ENCODE measurements around the gene SMCHD1.

The SMCHD1 gene

DNA sequence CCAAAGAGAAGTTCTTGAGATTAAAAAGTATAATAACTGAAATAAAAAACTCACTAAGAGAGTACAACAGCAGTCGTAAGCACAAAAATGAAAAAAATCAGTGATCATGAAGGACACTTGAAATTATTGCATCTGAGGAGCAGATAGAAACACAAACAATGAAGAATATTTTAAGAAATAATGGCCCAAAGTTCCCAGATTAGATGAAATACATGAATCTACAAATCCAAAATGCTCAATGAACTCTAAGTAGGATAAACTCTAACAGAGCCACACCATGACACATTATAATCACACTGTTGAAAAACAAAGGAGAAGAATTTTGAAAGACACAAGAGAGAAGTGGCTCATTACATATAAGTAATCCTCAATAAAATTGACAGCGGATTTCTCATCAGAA is 159.4 kb downstream of the SMCHD1 start:
- TF ChIP-seq, protein P1, sequence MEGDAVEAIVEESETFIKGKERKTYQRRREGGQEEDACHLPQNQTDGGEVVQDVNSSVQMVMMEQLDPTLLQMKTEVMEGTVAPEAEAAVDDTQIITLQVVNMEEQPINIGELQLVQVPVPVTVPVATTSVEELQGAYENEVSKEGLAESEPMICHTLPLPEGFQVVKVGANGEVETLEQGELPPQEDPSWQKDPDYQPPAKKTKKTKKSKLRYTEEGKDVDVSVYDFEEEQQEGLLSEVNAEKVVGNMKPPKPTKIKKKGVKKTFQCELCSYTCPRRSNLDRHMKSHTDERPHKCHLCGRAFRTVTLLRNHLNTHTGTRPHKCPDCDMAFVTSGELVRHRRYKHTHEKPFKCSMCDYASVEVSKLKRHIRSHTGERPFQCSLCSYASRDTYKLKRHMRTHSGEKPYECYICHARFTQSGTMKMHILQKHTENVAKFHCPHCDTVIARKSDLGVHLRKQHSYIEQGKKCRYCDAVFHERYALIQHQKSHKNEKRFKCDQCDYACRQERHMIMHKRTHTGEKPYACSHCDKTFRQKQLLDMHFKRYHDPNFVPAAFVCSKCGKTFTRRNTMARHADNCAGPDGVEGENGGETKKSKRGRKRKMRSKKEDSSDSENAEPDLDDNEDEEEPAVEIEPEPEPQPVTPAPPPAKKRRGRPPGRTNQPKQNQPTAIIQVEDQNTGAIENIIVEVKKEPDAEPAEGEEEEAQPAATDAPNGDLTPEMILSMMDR (conservative IDR thresholded peaks at IDR 0.05; ENCODE audit: low read depth) = no peak
- no peak overlapping the region for H3K27ac ChIP-seq
- POLR2A ChIA-PET (ENCODE audit: low non-redundant PET) = no interaction called here
- CTCF ChIA-PET = no interaction called here
- DNase-seq (ENCODE audit: low spot score) = no peak

DNA sequence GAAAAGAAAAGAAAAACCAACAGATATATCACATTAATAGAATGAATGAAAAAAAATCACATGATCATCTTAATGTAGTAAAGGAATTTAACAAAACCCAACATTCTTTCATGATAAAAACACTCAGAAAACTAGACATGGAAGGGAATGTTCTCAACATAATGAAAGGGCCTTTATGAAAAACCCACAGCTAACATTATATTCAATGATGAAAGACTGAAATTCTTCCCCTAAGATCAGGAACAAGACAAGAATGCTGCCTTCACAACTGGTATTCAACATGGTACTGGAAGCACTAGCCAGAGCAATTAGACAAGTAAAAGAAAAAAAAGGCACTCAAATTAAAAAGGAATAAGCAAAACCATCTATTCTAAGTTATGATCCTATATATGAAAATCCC is 162.8 kb downstream of the SMCHD1 start:
- TF ChIP-seq, protein P1 (conservative IDR thresholded peaks at IDR 0.05; ENCODE audit: low read depth) = no peak
- no peak overlapping the region for H3K27ac ChIP-seq
- ChIA-PET CTCF (interaction anchor here (0.6 to 0.8 kb wide), 2 partner anchors 91 to 1177 kb away, joined by 3 to 5 read pairs; no protein-coding TSS in a partner anchor), POLR2A (ENCODE audit: low non-redundant PET) (no interaction called here)
- DNase-seq (ENCODE audit: low spot score) = no peak

GRCh38 chr18:2821695-2822094 is 166.2 kb downstream of the SMCHD1 start:
- ChIA-PET POLR2A (ENCODE audit: low non-redundant PET) (no interaction called here), CTCF (interaction anchor here (0.5 to 0.7 kb wide), 4 partner anchors 41 to 824 kb away, joined by 3 to 4 read pairs (median 3); no protein-coding TSS in a partner anchor)
- no peak overlapping the region for H3K27ac ChIP-seq
- TF ChIP-seq, protein P1 (conservative IDR thresholded peaks at IDR 0.05; ENCODE audit: low read depth) = no peak
- DNase-seq (ENCODE audit: low spot score) = no peak

DNA sequence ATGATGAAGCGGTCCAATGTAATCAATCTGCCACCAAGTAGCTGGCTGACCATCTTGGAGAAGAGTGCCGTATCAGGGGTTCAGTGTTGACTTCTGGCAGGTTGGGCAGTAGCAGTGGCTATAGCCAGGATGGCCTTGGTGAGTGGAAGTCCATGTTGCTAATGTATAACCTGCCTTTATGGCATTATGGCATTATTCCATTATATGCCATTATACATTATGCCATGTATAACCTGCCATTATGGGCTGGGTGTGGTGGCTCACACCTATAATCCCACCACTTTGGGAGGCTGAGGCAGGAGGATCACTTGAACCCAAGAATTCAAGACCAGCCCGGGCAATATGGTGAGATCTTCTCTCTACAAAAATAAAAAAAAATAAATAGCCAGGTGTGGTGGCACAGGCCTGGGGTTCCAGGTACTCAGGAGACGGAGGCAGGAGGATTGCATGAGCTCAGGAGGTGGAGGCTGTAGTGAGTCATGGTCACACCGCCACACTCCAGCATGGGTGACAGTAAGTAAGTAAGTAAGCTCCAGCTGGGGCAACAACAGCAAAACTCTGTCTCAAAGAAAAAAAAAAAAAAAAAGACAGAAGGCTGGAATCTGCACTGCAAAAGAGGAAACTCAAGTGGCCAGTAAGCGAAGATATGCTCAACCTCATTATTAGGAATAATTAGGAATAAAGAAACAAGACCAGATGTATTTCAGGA is 166.8 kb downstream of the SMCHD1 start:
- TF ChIP-seq, protein P1 (conservative IDR thresholded peaks at IDR 0.05; ENCODE audit: low read depth) = no peak
- POLR2A ChIA-PET (ENCODE audit: low non-redundant PET) = no interaction called here
- no peak for DNase-seq (ENCODE audit: low spot score)
- no peak overlapping the region for H3K27ac ChIP-seq
- CTCF ChIA-PET = interaction anchor here (0.6 kb wide), 1 partner anchor 93 kb away, joined by 4 read pairs; no protein-coding TSS in a partner anchor

DNA sequence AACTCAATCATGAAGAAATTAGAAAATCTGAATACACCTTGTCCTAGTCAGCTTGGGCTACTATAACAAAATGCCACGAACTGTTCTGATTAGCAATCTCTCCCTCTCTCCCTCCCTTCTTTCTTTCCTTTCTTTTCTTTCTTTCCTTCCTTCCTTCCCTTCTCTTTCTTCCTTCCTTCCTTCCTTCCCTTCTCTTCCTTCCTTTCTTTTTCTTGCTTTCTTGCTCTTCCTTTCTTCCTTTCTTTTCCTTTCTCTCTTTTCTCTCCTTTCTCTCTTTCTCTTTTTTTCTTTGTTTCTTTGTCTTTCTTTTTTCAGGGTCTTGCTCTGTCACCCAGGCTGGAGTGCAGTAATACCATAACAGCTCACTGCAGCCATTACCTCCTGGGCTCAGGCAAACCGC is 167.7 kb downstream of the SMCHD1 start:
- TF ChIP-seq, protein P1 (conservative IDR thresholded peaks at IDR 0.05; ENCODE audit: low read depth) = no peak
- POLR2A ChIA-PET (ENCODE audit: low non-redundant PET) = no interaction called here
- CTCF ChIA-PET = no interaction called here

DNA sequence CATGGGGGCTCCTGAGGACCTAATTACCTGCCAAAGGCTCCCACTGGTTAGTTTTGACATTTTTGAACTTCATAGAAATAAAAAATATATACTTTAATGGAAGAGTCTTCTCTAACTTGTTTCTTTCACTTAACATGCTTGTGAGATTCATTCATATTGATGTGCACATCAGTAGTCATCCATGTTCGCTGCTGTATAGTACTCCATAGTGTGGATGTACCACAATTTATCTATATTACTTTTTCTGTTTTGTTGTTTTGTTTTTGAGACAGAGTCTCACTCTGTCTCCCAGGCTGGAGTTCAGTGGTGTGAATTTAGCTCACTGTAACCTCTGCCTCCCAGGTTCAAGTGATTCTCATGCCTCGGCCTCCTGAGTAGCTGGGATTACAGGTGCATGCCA is 168.4 kb downstream of the SMCHD1 start:
- no peak overlapping the region for H3K27ac ChIP-seq
- POLR2A ChIA-PET (ENCODE audit: low non-redundant PET) = no interaction called here
- TF ChIP-seq, protein P1 (conservative IDR thresholded peaks at IDR 0.05; ENCODE audit: low read depth) = no peak
- no peak for DNase-seq (ENCODE audit: low spot score)
- CTCF ChIA-PET = no interaction called here

More for the DNA sequence above, 167.7 kb downstream of the SMCHD1 start:
- no peak overlapping the region for H3K27ac ChIP-seq
- DNase-seq (ENCODE audit: low spot score) = no peak

Measured in RWPE1 (cell line).